ENCODE data around the gene GAB1.

Gene GAB1

GRCh38 chr4:143417679-143418403 lies 81.2 kb downstream of the GAB1 start:
- DNase-seq (ENCODE audit: low spot score): no peak

- DNase-seq (ENCODE audit: low spot score): no peak
Measured at GRCh38 chr4:143420227-143420626, 83.6 kb downstream of the GAB1 start.

GRCh38 chr4:143421609-143422008 lies 84.9 kb downstream of the GAB1 start:
- DNase-seq (ENCODE audit: low spot score): no peak

DNA sequence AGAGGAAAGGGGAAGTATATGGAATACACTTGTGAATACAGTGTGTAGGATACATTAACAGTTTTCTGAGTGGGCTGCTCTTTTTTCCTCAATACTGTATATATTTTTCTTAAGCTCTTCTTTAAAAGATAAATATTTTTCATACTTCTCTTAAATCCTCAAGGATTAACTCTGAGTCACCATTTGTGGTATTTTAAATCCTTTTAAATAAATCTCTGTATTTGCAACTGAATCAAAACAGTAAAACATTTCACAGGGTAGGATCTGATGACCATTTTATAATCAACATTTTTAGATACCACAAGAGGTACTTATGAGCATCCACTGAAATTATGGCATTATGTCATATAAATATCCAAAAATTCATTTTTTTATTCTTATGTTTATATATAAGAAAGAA lies 87.6 kb downstream of the GAB1 start:
- no peak for DNase-seq (ENCODE audit: low spot score)

- no peak for DNase-seq (ENCODE audit: low spot score)
Measured at GRCh38 chr4:143431526-143432257, 95.0 kb downstream of the GAB1 start.

- DNase-seq (ENCODE audit: low spot score): no peak
Measured at GRCh38 chr4:143432258-143432591, 95.5 kb downstream of the GAB1 start.

- DNase-seq (ENCODE audit: low spot score): no peak
Measured at GRCh38 chr4:143433231-143433630, 96.6 kb downstream of the GAB1 start.

DNA sequence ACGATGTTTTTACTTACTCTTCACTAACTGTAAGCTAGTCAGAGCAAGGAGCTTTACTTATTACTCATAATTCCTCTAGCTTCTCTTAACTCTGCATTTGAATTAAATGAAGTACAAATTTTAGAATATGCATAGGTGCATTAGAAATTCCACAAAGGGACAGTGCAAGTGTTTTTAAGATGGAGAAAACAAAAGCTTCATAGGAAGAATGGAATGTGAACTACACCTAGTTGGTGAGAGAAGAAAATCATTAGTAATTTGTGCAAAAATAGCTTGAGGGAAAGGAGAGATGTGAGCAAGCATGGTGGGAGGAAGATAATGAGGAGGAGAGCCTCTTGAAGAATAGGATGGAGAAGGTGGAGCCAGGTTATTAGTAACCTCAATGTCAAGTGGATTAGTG lies 99.3 kb downstream of the GAB1 start:
- no peak for DNase-seq (ENCODE audit: low spot score)

DNA sequence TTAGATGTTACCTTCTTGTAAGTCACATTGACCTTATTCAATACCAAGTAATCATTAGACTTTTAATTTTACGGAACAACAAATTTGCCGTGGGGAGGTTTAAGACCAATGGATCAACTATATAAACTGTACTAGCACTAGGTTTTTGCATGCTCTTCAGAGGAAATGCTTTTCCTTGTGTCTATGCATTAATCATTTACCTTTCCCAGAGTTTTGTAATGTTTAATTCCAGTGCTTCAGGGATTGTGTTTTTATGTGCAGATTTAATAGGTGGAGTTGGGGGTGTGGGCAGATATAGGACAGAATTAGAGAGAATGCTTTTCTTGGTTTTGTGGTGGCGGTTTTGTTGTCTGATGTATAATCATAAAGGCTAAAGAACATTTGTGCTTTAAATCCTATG lies 100.8 kb downstream of the GAB1 start:
- DNase-seq (ENCODE audit: low spot score): no peak

- DNase-seq (ENCODE audit: low spot score): no peak
Measured at GRCh38 chr4:143437937-143438336, 101.3 kb downstream of the GAB1 start.

- no peak for DNase-seq (ENCODE audit: low spot score)
Measured at GRCh38 chr4:143438710-143439109, 102.0 kb downstream of the GAB1 start.

DNA sequence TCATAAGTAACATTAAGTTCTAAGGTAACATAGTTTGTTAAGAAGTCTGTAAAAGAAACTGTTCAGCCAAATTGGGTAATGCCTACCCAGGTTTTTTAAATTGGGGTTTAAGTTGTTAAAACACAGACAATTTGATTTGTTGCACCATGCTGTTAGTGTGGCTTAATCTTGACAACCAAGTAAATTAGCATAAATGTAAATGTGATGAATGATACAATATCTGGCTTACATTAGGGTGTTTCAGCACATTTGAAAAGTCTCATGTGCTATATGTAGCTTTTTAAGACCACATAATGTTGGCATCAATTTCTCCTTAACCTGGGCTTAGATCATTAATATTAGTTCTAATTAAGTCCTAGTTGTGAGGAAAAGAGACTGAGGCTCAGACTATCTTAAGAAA lies 104.4 kb downstream of the GAB1 start:
- no peak for DNase-seq (ENCODE audit: low spot score)

GRCh38 chr4:143441678-143442077 lies 105.0 kb downstream of the GAB1 start:
- DNase-seq (ENCODE audit: low spot score): no peak

DNA sequence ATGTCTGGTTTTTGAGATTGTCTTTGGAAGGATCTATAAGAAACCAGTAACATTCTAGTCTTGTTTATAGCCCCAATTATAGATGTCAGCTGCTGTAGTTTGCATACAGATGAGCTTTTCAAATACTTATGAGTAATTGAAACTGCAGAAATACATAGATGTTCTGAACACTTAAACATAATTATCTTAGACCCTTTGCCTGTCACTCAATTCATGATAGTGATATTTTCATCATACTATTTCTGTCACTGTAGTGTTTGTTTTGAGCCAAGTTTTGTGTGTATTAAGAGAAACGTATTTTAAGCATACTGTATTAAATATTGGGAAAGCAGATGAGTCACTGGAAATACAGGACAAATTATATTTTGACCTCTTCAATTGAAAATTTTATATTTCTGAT lies 107.1 kb downstream of the GAB1 start:
- no peak for DNase-seq (ENCODE audit: low spot score)

DNA sequence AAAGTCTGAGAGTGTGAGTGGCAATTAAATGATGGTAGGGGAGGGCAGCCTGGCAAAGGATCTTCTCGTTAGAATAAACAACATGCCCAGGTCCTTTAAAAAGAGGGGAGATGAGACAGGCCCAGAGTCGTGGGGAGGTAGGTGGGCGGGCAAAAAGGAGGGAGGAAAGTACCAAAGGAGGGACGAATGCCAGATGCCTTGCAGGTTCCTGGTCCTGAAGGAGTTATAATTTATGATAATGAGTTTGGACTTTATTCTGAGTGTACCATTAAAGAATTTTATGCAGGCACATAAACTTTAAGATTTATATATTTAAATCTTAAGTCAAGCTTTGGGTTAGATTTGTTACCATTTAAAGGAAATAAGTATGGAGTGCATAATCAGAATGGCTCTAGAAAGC lies 114.5 kb downstream of the GAB1 start:
- DNase-seq (ENCODE audit: low spot score): no peak

- DNase-seq (ENCODE audit: low spot score): no peak
Measured at GRCh38 chr4:143455211-143455610, 118.5 kb downstream of the GAB1 start.

DNA sequence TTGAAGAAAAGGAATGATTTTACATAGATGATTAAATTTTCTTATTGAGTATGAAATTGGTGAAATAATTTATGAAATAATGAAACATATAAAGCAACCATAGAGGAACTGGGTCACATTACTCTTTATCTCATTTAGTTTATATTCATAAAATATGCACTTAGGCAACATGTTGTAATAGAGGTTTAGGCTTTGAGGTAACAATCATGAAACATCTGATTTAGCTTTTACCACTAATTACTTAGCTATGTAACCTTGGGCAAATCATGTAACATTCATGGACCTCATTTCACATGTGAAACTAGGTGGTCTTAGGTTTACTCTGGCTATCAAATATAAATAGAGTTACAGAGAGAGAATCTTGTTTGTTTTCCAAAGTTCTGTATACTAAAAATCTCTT lies 122.3 kb downstream of the GAB1 start:
- no peak for DNase-seq (ENCODE audit: low spot score)

DNA sequence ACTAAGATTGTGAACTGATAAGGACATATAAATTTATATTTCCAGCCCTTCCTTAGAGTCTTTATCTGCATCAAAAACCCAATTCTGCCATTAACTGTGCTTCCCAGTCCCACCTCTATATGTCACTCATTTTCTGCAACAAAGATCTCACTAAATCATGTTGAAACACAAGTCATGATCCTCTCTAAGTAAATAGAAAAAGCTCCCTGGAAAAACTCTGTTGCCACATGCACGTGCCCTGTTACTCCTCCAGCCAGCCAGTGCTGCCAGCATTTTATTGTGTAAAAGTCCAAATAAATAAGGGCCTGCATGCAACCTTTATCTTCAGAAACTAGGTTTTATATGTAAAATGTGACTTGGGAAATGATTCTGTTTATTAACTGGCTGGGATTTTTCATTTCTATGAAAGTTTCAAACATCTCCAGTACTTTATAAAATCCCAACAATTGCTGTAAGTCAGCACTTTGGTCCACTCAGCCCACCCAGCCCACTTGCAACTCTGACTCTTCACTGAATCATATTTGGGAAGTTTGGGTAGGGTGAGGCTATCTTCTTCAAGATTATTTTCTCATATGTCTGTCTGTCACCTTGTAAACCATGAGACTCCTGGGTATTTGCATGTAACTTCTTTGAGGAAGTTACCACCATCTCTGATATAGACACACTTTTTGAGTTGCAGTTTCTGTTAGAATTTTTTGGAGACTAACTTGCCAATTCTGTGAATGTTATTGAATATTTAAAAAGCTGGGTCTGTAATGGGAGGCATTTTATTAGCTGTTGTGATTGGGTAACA lies 136.9 kb downstream of the GAB1 start:
- DNase-seq (ENCODE audit: low spot score): no peak

GRCh38 chr4:143477487-143477886 lies 140.8 kb downstream of the GAB1 start:
- no peak for DNase-seq (ENCODE audit: low spot score)

DNA sequence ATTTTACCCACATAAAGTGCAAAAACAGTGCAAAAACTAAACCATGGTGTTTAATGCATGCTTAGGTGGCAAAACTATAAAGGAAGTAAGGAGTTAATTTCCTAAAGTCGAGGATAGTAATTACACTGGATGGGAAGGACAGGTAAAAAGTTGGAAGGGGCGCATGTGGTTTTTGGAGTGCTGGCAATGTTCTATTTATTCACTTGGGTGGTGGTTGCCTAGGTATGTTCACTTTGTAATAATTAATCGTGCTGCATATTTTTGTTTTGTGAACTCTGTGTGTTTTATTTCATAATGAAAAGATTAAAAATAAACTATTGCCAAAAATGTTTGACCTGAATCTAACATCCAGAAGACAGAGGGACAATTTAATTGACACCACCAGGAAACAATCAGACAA lies 144.7 kb downstream of the GAB1 start:
- no peak for DNase-seq (ENCODE audit: low spot score)

- DNase-seq (ENCODE audit: low spot score): peak; percentile 6
Measured at GRCh38 chr4:143482840-143483239, 146.2 kb downstream of the GAB1 start.

DNA sequence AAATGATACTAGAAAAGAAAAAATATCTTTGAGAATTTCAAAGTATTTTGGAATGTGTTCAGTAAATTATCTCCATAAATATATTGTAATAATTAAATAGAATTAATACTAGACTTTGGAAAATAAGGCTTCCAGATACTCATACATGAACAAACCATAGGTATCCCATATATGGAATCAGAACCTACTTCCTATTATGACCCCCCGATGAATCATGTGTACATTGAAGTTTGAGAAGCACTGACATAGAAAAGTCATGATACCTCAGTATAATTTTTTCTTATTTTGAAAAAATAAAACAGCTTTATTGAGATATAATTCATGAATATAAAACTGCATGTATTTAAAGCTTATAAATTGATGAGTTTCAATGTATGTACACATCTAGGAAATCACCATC lies 149.6 kb downstream of the GAB1 start:
- no peak for DNase-seq (ENCODE audit: low spot score)

DNA sequence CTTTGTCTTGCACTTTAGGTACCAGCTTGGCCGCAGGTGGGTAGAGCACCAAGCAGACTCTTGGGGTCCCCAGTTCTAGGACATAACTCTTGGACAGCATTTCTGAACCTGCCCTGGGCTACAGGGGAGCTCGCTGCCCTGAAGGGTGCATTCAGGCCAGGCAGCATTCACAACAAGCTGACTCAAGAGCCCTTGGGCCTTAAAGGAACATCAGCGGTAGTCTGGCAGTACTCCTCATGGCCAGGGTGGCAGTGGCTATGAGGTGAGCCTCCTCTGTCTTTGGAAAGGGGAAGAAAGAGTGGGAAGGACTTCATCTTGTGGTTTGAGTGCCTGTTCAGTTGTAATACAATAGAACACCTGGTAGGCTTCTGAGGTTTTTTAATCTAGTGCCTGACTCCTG lies 152.0 kb downstream of the GAB1 start:
- DNase-seq (ENCODE audit: low spot score): no peak
